ENCODE measurements around the gene HBG1.
"Not testable (repeated sequence)": the region's sequence is repeated elsewhere in the genome, so short reads cannot be mapped to it uniquely, and the experiment has no call there.

HBG1 gene

GRCh38 chr11:5277807-5278382, 28.2 kb upstream of the HBG1 start:
- no peak for DNase-seq (ENCODE audit: low read depth in 2 of 2)

DNA sequence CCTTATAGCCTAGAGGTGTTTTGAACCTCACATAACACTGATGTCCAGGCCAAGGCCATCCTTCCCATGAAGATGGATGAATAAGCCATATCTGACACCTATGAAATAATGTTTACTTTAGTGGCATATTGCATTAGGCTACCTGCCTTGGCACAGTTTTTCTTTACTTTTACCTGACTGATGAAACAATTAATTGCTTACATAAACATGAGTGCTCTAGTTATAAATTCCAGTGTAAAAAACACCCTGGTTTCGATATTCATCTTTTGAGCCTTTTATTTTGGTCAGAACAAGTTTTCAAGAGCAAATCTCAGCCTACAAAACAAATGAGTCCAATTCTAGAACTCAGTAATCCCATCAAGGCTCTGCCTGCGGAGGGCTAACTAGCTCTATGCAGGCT, 27.0 kb upstream of the HBG1 start:
- DNase-seq (ENCODE audit: low read depth in 2 of 2): no peak

DNA sequence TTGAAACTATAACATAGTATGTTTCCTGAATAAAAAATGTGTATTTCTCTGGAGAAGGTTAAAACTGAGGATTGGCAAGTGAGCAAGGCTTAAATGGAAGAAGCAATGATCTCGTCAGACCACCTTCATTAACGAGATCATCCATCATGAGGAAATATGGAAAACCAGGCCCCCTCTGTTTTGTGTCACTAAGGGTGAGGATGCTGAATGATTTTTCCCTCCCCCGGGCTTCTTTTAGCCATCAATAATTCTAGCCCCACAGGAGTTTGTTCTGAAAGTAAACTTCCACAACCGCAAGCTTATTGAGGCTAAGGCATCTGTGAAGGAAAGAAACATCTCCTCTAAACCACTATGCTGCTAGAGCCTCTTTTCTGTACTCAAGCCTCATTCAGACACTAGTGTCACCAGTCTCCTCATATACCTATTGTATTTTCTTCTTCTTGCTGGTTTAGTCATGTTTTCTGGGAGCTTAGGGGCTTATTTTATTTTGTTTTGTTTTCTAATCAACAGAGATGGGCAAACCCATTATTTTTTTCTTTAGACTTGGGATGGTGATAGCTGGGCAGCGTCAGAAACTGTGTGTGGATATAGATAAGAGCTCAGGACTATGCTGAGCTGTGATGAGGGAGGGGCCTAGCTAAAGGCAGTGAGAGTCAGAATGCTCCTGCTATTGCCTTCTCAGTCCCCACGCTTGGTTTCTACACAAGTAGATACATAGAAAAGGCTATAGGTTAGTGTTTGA, 25.9 kb upstream of the HBG1 start:
- no peak for DNase-seq (ENCODE audit: low read depth in 2 of 2)

- no peak for DNase-seq (ENCODE audit: low read depth in 2 of 2)
Measured at GRCh38 chr11:5274395-5274794, 24.7 kb upstream of the HBG1 start.

GRCh38 chr11:5272395-5273017, 22.8 kb upstream of the HBG1 start:
- DNase-seq (ENCODE audit: low read depth in 2 of 2): no peak

- no peak for DNase-seq (ENCODE audit: low read depth in 2 of 2)
Measured at GRCh38 chr11:5269715-5270147, 20.1 kb upstream of the HBG1 start, which contains the start of gene HBE1. HBE1 (minus strand) TSS chr11:5269945; CDS start chr11:5269890, 55 bp downstream.

- DNase-seq (ENCODE audit: low read depth in 2 of 2): no peak
Measured at GRCh38 chr11:5267033-5267563, 17.4 kb upstream of the HBG1 start.

DNA sequence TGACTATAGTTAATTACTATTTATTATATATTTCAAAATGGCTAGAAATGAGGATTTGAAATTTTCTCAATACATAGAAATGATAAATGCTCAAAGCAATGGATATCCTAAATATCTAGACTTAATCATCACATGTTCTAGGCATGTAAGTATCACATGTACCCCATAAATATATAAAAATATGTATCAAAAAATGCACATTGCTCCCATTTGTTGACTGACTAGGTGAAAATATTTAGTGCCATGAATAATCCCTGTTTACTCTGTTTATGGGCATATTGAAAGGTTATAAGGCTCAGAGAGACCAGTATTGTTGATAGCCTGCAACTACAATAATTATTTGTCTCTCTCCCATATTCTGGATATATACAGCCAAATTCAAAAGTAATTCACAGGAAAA, 17.0 kb upstream of the HBG1 start:
- DNase-seq (ENCODE audit: low read depth in 2 of 2): no peak

DNA sequence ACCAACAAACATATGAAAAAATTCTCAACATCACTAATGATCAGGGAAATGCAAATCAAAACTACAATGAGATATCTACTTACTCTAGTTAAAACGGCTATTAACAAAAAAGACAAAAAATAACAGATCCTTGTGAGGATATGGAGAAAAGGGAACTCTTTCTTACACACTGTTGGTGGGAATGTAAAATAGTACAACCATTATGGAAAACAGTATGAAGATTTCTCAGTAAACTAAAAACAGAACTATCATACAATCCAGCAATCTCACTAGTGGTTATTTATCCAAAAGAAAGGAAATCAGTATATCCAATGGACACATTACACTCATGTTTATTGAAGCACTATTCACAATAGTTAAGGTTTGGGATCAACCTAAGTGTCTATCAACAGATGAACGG, 16.2 kb upstream of the HBG1 start:
- no peak for DNase-seq (ENCODE audit: low read depth in 2 of 2)

DNA sequence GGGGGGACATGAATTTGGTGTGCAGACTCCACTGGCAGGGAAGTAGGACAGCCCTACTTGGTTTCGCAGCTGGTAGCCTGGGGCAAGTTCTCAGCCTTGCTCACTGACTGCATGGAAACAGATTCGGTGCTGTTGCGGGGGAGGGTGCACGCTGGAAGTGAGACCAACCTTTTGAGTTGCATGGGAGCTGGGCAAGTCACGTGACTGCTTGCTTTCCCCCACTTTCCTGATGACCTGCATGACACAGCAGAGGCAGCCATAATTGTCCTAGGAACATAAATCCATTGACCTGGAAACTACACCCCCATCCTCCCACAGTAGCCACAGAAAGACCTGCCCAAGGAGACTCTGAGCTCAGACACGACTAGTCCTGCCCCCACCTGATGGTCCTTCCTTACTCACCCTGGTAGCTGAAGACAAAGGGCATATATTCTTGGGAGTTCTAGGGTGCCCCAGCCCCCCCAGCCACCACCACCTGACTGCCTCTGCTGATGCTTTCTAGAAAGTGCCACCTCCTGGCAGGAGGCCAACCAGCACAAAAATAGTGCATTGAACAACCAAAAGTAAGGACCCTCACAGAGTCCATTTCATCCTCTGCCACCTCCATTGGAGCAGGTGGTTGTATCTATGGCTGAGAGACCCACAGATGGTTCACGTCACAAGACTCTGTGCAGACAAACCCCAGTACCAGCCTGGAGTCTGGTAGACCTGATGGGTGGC, 9.0 kb upstream of the HBG1 start:
- no peak for DNase-seq (ENCODE audit: low read depth in 2 of 2)

DNA sequence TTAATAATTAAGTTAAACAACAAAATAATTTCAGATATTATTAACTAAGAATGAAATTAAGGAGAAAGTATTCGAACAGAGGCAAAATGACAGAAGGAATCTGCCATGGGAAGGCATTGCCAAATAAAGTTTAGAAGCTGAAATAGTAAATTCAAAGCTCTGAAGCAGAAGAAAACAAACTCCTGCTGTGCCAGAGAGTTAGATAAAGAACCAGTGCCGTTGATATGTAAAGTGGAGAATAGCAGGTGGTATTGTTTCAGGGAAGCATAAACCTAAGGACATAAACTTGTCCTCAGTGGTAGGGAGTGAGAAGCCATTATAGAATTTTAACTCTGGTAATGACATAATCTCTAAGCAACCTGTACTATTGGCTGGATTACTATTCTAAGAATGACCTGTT, 7.6 kb upstream of the HBG1 start:
- DNase-seq (ENCODE audit: low read depth in 2 of 2): no peak

- DNase-seq (ENCODE audit: low read depth in 2 of 2): not testable (repeated sequence)
Measured at GRCh38 chr11:5254646-5255413, 5.2 kb upstream of the HBG1 start, which contains the start of gene HBG2. HBG2 (minus strand) TSS chr11:5254781; CDS start chr11:5254728, 53 bp downstream.

DNA sequence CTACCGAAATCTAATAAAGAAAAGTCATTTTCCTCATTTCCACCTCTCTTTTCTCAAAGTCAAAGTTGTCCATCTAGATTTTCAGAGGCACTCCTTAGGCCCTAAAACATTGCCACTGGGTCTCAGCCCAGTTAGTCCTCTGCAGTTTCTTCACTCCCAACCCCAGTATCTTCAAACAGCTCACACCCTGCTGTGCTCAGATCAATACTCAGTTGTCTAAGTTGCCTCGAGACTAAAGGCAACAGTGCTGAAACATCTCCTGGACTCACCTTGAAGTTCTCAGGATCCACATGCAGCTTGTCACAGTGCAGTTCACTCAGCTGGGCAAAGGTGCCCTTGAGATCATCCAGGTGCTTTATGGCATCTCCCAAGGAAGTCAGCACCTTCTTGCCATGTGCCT, 4.4 kb upstream of the HBG1 start:
- DNase-seq (ENCODE audit: low read depth in 2 of 2): not testable (repeated sequence)

DNA sequence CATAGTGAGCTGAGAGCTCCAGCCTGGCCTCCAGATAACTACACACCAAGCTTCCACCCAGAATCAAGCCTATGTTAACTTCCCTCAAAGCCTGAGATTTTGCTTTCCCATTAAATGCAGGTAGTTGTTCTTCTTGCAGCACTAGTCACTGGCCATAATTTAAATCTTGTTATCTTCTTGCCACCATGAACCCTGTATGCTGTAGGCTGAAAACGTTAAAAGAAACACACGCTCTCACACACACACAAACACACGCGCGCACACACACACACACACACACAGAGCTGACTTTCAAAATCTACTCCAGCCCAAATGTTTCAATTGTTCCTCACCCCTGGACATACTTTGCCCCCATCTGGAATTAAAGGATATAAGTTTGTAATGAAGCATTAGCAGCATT, 3.8 kb upstream of the HBG1 start:
- not testable (repeated sequence) for DNase-seq (ENCODE audit: low read depth in 2 of 2)

DNA sequence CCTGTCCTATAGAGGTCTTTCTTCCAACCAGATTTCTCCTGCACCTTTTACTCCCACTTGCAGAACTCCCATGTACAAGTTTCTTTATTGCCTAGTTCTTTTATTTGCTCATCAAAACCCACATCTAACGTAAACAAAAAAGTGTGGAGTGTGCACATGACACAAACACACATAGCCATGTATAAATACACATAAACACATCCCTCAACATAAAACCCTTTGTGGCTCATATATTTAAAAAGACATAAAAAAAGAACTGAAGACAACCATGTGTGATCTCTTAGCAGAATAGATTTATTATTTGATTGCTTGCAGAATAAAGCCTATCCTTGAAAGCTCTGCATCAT, 3.2 kb upstream of the HBG1 start:
- DNase-seq (ENCODE audit: low read depth in 2 of 2): no peak

DNA sequence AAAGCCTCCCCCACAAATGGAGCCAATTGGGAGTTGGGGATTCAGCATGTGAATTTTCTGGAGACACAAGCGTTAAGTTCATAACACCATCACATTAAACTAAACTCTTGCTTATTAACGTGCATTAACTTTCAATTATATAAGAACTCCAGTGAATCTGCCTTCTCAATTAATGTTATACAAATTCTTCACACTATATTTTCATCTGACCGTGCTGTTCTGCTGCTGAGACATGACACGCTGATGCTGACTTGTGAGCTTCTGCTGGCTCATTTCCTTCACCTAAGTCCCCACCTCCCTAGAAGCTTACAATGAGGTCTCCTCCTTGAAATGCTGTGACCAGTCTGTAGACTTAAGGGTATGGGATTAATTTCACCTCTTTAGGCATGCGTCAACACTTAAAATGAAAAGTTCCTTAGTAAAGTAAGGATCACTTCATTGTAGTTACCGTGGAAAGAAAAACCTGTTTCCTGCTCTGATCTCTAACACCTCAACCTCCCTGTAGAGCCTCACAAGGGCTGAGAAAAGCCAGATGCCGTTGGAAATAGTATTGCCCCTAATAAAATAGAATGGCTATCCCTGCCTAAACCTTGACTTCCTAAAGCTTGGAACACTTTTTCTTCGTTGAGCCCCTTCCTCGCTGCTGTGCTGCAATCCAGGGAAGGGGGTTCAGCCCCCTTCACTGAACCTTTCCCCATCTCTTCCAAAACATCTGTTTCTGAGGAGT, 2.7 kb upstream of the HBG1 start:
- DNase-seq (ENCODE audit: low read depth in 2 of 2): no peak

DNA sequence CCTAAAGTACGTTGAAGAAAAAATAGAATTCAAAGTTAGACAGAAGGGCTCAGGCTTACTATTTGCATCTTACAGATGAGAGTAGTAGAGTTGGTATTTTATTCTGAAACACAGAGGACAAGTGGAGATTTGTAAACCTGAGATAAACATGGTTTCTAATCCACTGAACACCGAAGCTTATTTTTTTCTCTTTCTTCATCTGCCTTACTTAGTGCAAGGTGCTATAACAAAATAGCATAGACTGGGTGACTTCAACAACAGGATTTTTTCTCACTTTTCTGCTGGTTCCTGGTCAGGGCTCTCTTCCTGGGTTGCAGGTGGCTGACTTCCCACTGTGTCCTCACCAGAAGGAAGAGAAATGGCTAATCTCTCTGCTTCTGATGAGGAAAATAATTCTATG, 2.1 kb upstream of the HBG1 start:
- DNase-seq (ENCODE audit: low read depth in 2 of 2): no peak

- no peak for DNase-seq (ENCODE audit: low read depth in 2 of 2)
Measured at GRCh38 chr11:5250543-5251204, 1.0 kb upstream of the HBG1 start.

GRCh38 chr11:5248498-5248897, 1.2 kb downstream of the HBG1 start:
- DNase-seq (ENCODE audit: low read depth in 2 of 2): not testable (repeated sequence)
